Measurements from ENCODE around the gene NUDT13. TPM values are rescaled to one million over a fixed set of nuclear protein-coding genes. Genes with fewer than 3 reads are reported as not detected.
"Not testable (repeated sequence)": the region's sequence is repeated elsewhere in the genome, so short reads cannot be mapped to it uniquely, and the experiment has no call there.

The NUDT13 gene
- total and polyA plus RNA-seq, 7 donors = 1.8 to 5.4 (median 2.2) TPM

- Histone ChIP-seq H3K27me3 (no peaks in the 10 kb centered on the region), H3K4me1 (peaks cover 0 to 22% (median 18%) of the 10 kb centered on the region in 4 donors), H3K9me3 (no peaks in the 10 kb centered on the region), H3K27ac (peak within 1 kb of the TSS; percentile 90 to 95 (median 93)), H3K36me3 (no peaks in the 10 kb centered on the region), H3K4me3 (peak within 1 kb of the TSS; percentile 61 to 88 (median 75))
- peak; percentile 100 for DNase-seq
- WGBS, 2 donors = 0 to 1% methylated on average over 75 of the region's 75 CpGs
- intact Hi-C loops (cut with DNase I) = loop anchor here (2.0 kb wide), 2 partner anchors 14 to 72 kb away; partner anchors contain the start of genes ECD, FAM149B1 and NUDT13
- TF ChIP-seq POLR2A (IDR thresholded peaks at IDR 0.05) = peak; percentile 86 to 94
- TF ChIP-seq CTCF (IDR thresholded peaks at IDR 0.05) = peak in 3 of 4 experiments; percentile 54 to 73 (median 59)
- TF ChIP-seq EP300 (IDR thresholded peaks at IDR 0.05) = peak in 2 of 4 donors; percentile 24 to 65
- TF ChIP-seq POLR2AphosphoS5 (IDR thresholded peaks at IDR 0.05) = peak; percentile 98 to 99 (median 99)
Observed at GRCh38 chr10:73096449-73097304, 13.6 kb upstream of the NUDT13 start, which contains the start of gene P4HA1. TSS of gene P4HA1 (minus strand) at chr10:73096866. CDS start at chr10:73074883, 21,983 bp downstream.

GRCh38 chr10:73097305-73097670, 13.0 kb upstream of the NUDT13 start:
- WGBS, 2 donors = 19 to 54% methylated on average over 4 of the region's 4 CpGs
- Histone ChIP-seq H3K36me3 (no peaks in the 10 kb centered on the region), H3K4me3 (peak overlapping the region; percentile 61 to 88 (median 75)), H3K9me3 (no peaks in the 10 kb centered on the region), H3K27me3 (no peaks in the 10 kb centered on the region), H3K27ac (peak overlapping the region; percentile 90 to 95 (median 93)), H3K4me1 (peaks cover 0 to 22% (median 18%) of the 10 kb centered on the region in 4 donors)
- intact Hi-C loops (cut with DNase I) = loop anchor here (2.0 kb wide), 2 partner anchors 14 to 72 kb away; partner anchors contain the start of genes ECD, FAM149B1 and NUDT13
- DNase-seq = no peak
- TF ChIP-seq POLR2A (IDR thresholded peaks at IDR 0.05) (no peak), EP300 (IDR thresholded peaks at IDR 0.05) (no peak), POLR2AphosphoS5 (IDR thresholded peaks at IDR 0.05) (no peak), CTCF (IDR thresholded peaks at IDR 0.05) (no peak)

GRCh38 chr10:73099141-73099540, 11.1 kb upstream of the NUDT13 start:
- Histone ChIP-seq H3K9me3 (no peaks in the 10 kb centered on the region), H3K4me1 (peaks cover 0 to 19% (median 16%) of the 10 kb centered on the region in 4 donors), H3K36me3 (no peaks in the 10 kb centered on the region), H3K27me3 (no peaks in the 10 kb centered on the region), H3K4me3 (no peak overlapping the region), H3K27ac (no peak overlapping the region)
- 66 to 82% methylated on average over 1 of the region's 1 CpG for WGBS, 2 donors
- TF ChIP-seq POLR2AphosphoS5 (IDR thresholded peaks at IDR 0.05) (no peak), EP300 (IDR thresholded peaks at IDR 0.05) (no peak), POLR2A (IDR thresholded peaks at IDR 0.05) (no peak), CTCF (IDR thresholded peaks at IDR 0.05) (no peak)
- intact Hi-C loops (cut with DNase I) = no loop called here
- no peak for DNase-seq

GRCh38 chr10:73106301-73106700, 4.0 kb upstream of the NUDT13 start:
- 92 to 97% methylated on average over 3 of the region's 3 CpGs for WGBS, 2 donors
- TF ChIP-seq POLR2A (IDR thresholded peaks at IDR 0.05) = no peak
- TF ChIP-seq EP300 (IDR thresholded peaks at IDR 0.05) = no peak
- no peak for TF ChIP-seq CTCF (IDR thresholded peaks at IDR 0.05)
- no peak for TF ChIP-seq POLR2AphosphoS5 (IDR thresholded peaks at IDR 0.05)

GRCh38 chr10:73109248-73109652, 1.0 kb upstream of the NUDT13 start:
- H3K9me3 ChIP-seq; H3K36me3 ChIP-seq; H3K27ac ChIP-seq; H3K27me3 ChIP-seq; intact Hi-C loops (cut with DNase I); H3K4me1 ChIP-seq; DNase-seq; H3K4me3 ChIP-seq: not testable (repeated sequence)
- 85 to 98% methylated on average over 4 of the region's 4 CpGs for WGBS, 2 donors

More at GRCh38 chr10:73106301-73106700, 4.0 kb upstream of the NUDT13 start:
- H3K4me1 ChIP-seq = no peaks in the 10 kb centered on the region
- no peak overlapping the region for H3K4me3 ChIP-seq
- intact Hi-C loops (cut with DNase I) = no loop called here
- no peak for DNase-seq
- no peaks in the 10 kb centered on the region for H3K27me3 ChIP-seq
- no peaks in the 10 kb centered on the region for H3K36me3 ChIP-seq
- no peak overlapping the region for H3K27ac ChIP-seq
- H3K9me3 ChIP-seq = no peaks in the 10 kb centered on the region

- H3K4me1 ChIP-seq, H3K27me3 ChIP-seq, H3K27ac ChIP-seq, H3K36me3 ChIP-seq, H3K9me3 ChIP-seq, H3K4me3 ChIP-seq, DNase-seq: not testable (repeated sequence)
- WGBS, 2 donors = 97 to 98% methylated on average over 13 of the region's 13 CpGs
- intact Hi-C loops (cut with DNase I) = loop anchor here (5.0 kb wide), 1 partner anchor 55 kb away; the partner anchor contains the start of genes ECD and FAM149B1
Observed at GRCh38 chr10:73112032-73112431, 1.8 kb downstream of the NUDT13 start.

All from sigmoid colon (tissue), 7 donors.